Immature natural killer cell (primary cell): ENCODE measurements around the gene DBN1. TPM values are rescaled to one million over a fixed set of nuclear protein-coding genes. Genes with fewer than 3 reads are reported as not detected.
"Not testable (repeated sequence)": the region's sequence is repeated elsewhere in the genome, so short reads cannot be mapped to it uniquely, and the experiment has no call there.

ENCODE experiments used
- DNase-seq, 3 donors: peaks; one replicate each; pipeline ENCODE4 v3.0.0; 2022; ENCODE audit warnings: mixed read lengths in 1 of 3
- H3K27ac Mint-ChIP-seq, 6 donors: one replicate each; pipeline ENCODE4 v1.8.0; 2020; ENCODE audit warnings: mixed read lengths in 6 of 6, mild to moderate bottlenecking in 5 of 6, inconsistent platforms in 4 of 6, moderate library complexity in 3 of 6
- H3K27me3 Mint-ChIP-seq, 3 donors: one replicate each; pipeline ENCODE4 v1.8.0; 2020 to 2021; ENCODE audit warnings: low read depth in 3 of 3, mild to moderate bottlenecking in 3 of 3, mixed read lengths in 3 of 3, moderate library complexity in 3 of 3, inconsistent platforms in 1 of 3
- H3K36me3 Mint-ChIP-seq, 3 donors: one replicate each; pipeline ENCODE4 v1.8.0; 2020; ENCODE audit warnings: mixed read lengths in 3 of 3, inconsistent platforms in 2 of 3, mild to moderate bottlenecking in 2 of 3
- H3K4me1 Mint-ChIP-seq, 2 donors: one replicate each; pipeline ENCODE4 v1.8.0; 2020; ENCODE audit warnings: inconsistent platforms in 2 of 2, mild to moderate bottlenecking in 2 of 2, mixed read lengths in 2 of 2, moderate library complexity in 1 of 2
- H3K4me3 Mint-ChIP-seq, 5 donors: one replicate each; pipeline ENCODE4 v1.8.0; 2020; ENCODE audit warnings: mild to moderate bottlenecking in 5 of 5, mixed read lengths in 5 of 5, inconsistent platforms in 3 of 5, moderate library complexity in 3 of 5
- H3K9me3 Mint-ChIP-seq, 6 donors: one replicate each; pipeline ENCODE4 v1.8.0; 2020; ENCODE audit warnings: mild to moderate bottlenecking in 6 of 6, mixed read lengths in 6 of 6, inconsistent platforms in 4 of 6, moderate library complexity in 3 of 6
- polyA plus RNA-seq, 3 donors: library from polyadenylated mRNA; unstranded; fragments of 300-500 nt; fragmentation: Illumina TruSeq; gene quantifications; one replicate each; pipeline ENCODE4 v1.2.3, GENCODE V29; 2021

The DBN1 gene
- polyA plus RNA-seq, 3 donors from 2014 or later = 0.93 to 4.2 (median 2.8) TPM

- peaks cover 0 to 2% (median 0%) of the 10 kb centered on the region in 3 donors for H3K27me3 Mint-ChIP-seq
- H3K4me3 Mint-ChIP-seq = no peak overlapping the region
- DNase-seq = no peak
- no peak overlapping the region for H3K27ac Mint-ChIP-seq
- H3K36me3 Mint-ChIP-seq = no peaks in the 10 kb centered on the region
- no peaks in the 10 kb centered on the region for H3K9me3 Mint-ChIP-seq
- H3K4me1 Mint-ChIP-seq = peaks cover 0 to 2% of the 10 kb centered on the region in 2 donors
These were observed 18.7 kb upstream of the DBN1 start for GRCh38 chr5:177491983-177492746.

- Mint-ChIP-seq H3K4me1 (peaks cover 0 to 2% of the 10 kb centered on the region in 2 donors), H3K4me3 (no peak overlapping the region), H3K27me3 (peaks cover 0 to 2% (median 0%) of the 10 kb centered on the region in 3 donors), H3K36me3 (no peaks in the 10 kb centered on the region), H3K9me3 (no peaks in the 10 kb centered on the region), H3K27ac (no peak overlapping the region)
- no peak for DNase-seq
These were observed 18.1 kb upstream of the DBN1 start for GRCh38 chr5:177491429-177491945.

- Mint-ChIP-seq H3K36me3 (no peaks in the 10 kb centered on the region), H3K9me3 (no peaks in the 10 kb centered on the region), H3K27ac (no peak overlapping the region), H3K27me3 (peaks cover 0 to 2% (median 0%) of the 10 kb centered on the region in 3 donors), H3K4me3 (no peak overlapping the region), H3K4me1 (peaks cover 0 to 2% of the 10 kb centered on the region in 2 donors)
- DNase-seq = no peak
These were observed 17.6 kb upstream of the DBN1 start for GRCh38 chr5:177490992-177491391.

DNA sequence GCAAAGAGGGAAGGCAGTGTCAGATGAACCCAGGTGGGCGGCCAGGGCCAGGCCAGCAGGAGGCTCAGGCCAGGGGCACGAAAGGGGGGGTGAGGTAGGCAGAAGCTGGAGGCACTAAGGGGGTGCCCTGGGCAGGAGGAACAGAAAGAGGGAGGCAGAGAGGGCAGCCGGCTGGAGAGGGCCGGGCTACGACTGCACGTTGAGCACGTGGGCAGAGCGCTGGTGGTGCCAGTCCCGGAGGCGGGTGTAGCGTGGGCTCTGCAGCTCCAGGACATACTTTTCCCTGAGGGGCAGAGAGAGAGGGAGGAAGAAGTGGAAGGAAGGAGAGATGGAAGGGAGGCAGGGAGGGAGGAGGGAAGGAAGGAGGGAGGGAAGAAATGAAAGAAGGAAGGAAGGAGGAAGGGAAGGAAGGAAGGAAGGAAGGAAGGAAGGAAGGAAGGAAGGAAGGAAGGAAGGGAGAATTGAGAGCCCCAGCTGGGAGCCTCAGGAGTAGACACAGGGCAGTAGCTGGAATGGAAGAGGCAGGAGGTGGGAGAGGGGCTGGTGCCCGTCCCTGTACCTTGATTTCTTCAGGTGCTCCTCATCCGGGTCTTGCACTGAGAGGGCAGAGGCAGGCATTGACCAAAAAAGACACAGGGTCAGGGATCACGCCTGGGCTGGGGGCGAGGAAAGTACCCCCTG is 17.0 kb upstream of the DBN1 start:
- Mint-ChIP-seq H3K27me3 (no peaks in the 10 kb centered on the region), H3K27ac (no peak overlapping the region), H3K9me3 (no peaks in the 10 kb centered on the region), H3K4me3 (no peak overlapping the region), H3K36me3 (no peaks in the 10 kb centered on the region), H3K4me1 (peaks cover 0 to 2% of the 10 kb centered on the region in 2 donors)
- DNase-seq = no peak

- no peak overlapping the region for H3K27ac Mint-ChIP-seq
- H3K4me1 Mint-ChIP-seq = peaks cover 0 to 2% of the 10 kb centered on the region in 2 donors
- no peak overlapping the region for H3K4me3 Mint-ChIP-seq
- no peak for DNase-seq
- H3K9me3 Mint-ChIP-seq = no peaks in the 10 kb centered on the region
- peaks cover 0 to 4% (median 0%) of the 10 kb centered on the region in 3 donors for H3K27me3 Mint-ChIP-seq
- H3K36me3 Mint-ChIP-seq = peaks cover 0 to 3% (median 0%) of the 10 kb centered on the region in 3 donors
These were observed 15.8 kb upstream of the DBN1 start for GRCh38 chr5:177489119-177489716.

DNA sequence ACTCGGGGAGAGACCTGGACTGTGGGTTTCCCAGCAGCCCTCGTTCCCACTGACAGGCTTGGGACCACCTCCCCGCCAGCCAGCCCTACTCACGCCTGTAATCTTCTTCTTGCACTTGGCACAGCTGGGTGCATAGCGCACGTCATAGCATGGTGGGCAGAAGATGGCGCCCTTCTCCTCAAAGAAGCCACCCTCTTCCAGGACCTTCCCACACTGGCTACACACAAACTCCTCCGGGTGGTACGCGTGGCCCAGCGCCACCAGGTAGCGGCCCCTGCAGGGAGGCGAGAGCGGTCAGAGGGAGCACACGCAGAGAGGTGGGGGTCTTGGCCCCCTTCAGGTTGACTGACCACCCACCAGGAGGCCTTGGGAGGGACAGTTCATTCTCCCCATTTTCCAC is 14.5 kb upstream of the DBN1 start:
- Mint-ChIP-seq H3K9me3 (no peaks in the 10 kb centered on the region), H3K36me3 (peaks cover 0 to 3% (median 0%) of the 10 kb centered on the region in 3 donors), H3K27ac (no peak overlapping the region)

DNA sequence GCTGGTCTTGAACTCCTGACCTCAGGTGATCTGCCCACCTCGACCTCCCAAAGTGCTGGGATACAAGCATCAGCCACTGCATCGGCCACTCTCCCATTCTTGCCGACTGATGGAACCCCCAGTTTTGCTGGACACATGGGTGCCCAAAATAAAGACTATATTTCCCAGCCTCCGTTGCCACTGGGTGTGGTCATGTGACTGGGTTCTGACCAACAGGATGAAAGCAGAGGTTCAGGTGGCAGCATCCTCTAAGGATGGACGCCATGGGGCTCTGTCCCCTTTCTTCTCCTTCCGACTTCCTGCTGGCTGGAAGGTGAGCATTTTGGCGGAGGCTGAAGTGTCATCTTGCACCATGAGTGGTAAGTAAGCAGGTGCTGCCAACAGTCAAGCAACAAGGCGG is 13.7 kb upstream of the DBN1 start:
- H3K9me3 Mint-ChIP-seq = no peaks in the 10 kb centered on the region
- no peaks in the 10 kb centered on the region for H3K4me1 Mint-ChIP-seq
- peaks cover 0 to 3% (median 0%) of the 10 kb centered on the region in 3 donors for H3K36me3 Mint-ChIP-seq
- H3K27ac Mint-ChIP-seq = no peak overlapping the region
- DNase-seq = no peak
- peaks cover 0 to 6% (median 0%) of the 10 kb centered on the region in 3 donors for H3K27me3 Mint-ChIP-seq
- no peak overlapping the region for H3K4me3 Mint-ChIP-seq

More for the DNA sequence above, 14.5 kb upstream of the DBN1 start:
- Mint-ChIP-seq H3K27me3 (peaks cover 0 to 6% (median 0%) of the 10 kb centered on the region in 3 donors), H3K4me3 (no peak overlapping the region), H3K4me1 (no peaks in the 10 kb centered on the region)
- no peak for DNase-seq

DNA sequence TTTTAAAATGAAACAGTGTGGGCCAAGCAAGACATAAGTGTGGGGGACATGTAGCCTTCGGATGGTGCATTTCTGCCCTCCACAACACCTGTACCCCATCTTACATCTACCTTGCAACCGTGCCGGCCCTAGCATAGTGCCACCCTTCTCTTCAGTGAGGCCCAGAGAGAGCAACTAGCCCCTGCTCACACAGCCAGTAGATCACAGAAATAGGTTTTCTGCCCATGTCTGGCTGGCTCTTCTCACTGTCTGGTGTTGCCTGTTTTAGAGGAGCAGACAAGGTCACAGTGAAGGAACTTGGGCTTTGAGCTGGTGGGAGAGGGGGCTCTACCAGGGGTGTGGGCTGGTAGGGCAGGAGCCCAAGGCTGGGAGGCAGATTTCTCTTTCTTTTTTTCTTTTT is 12.8 kb upstream of the DBN1 start:
- Mint-ChIP-seq H3K27ac (no peak overlapping the region), H3K27me3 (peaks cover 0 to 6% (median 0%) of the 10 kb centered on the region in 3 donors), H3K9me3 (no peaks in the 10 kb centered on the region)

DNA sequence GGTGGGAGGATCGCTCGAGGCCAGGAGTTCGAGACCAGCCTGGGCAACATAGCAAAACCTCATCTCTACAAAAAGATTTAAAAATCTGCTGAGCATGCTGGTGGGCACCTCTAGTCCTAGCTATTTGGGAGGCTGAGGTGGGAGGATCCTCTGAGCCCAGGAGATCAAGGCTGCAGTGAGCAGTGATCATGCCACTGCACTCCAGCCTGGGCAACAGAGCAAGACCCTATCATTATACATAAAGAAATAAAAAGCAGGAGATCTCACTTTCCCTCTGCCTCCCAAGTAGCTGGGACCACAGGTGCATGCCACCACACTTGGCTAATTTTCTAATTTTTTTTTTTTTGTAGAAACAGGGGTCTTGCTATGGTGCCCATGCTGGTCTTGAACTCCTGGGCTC is 12.3 kb upstream of the DBN1 start:
- not testable (repeated sequence) for H3K4me1 Mint-ChIP-seq, H3K9me3 Mint-ChIP-seq, H3K4me3 Mint-ChIP-seq, DNase-seq, H3K36me3 Mint-ChIP-seq, H3K27me3 Mint-ChIP-seq, H3K27ac Mint-ChIP-seq

More for the DNA sequence above, 12.8 kb upstream of the DBN1 start:
- Mint-ChIP-seq H3K36me3 (peaks cover 0 to 3% (median 0%) of the 10 kb centered on the region in 3 donors), H3K4me1 (no peaks in the 10 kb centered on the region), H3K4me3 (no peak overlapping the region)
- DNase-seq = no peak

DNA sequence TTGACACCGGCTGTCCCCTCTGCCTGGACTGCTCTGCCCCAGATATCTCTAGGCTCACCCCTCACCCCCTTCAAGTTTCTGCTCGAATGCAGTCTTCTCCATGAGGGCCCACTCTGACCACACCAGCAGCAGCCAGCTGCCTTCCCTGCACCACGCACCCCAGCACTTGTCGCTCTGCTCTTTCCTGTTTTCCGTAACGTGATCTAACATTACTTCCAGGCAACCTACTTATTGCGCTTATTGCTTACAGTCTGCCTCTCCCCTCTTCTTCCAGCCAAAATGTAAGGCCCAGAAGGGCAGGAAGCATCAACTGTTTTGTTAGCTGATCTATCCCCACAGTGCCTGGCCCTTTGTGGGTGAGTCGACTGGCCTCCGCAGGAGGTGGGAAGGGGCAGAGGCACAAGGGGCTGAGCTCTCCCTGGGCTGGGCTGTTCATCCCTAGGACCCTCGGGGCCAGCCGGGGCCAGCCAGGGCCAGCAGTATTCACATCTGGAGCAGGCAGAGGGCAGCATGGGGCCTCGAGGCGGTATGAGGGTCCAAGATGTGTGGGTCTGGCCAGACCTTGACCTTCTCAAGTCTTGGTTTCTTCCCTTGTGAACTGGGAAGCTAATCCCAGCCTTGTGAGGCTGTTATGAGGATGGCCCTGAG is 11.6 kb upstream of the DBN1 start:
- Mint-ChIP-seq H3K9me3 (no peaks in the 10 kb centered on the region), H3K4me3 (no peak overlapping the region), H3K36me3 (peaks cover 0 to 3% (median 0%) of the 10 kb centered on the region in 3 donors), H3K27ac (no peak overlapping the region), H3K27me3 (peaks cover 0 to 6% (median 0%) of the 10 kb centered on the region in 3 donors), H3K4me1 (peaks cover 2 to 3% of the 10 kb centered on the region in 2 donors)
- no peak for DNase-seq

- Mint-ChIP-seq H3K9me3 (no peaks in the 10 kb centered on the region), H3K36me3 (peaks cover 0 to 3% (median 0%) of the 10 kb centered on the region in 3 donors), H3K4me3 (no peak overlapping the region), H3K4me1 (peaks cover 10 to 11% of the 10 kb centered on the region in 2 donors), H3K27ac (no peak overlapping the region), H3K27me3 (peaks cover 0 to 6% (median 0%) of the 10 kb centered on the region in 3 donors)
- no peak for DNase-seq
These were observed 10.8 kb upstream of the DBN1 start for GRCh38 chr5:177483994-177484901.

DNA sequence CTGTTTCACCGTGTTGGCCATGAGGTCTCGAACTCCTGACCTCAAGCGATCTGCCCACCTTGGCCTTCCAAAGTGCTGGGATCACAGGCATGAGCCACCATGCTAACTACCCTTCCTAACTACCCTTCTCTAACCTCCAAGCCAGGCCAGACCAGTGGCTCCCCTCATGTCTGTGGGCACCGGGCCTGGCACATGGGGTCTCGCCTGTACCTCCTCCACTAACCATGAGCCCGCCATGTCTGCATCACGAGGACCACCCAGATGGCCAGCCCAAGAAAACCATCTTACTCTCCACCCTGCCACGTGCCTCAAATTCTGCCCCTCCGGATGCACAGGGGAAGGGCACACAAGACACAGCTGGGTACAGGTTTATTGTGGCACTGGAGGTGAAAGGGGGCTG is 9.6 kb upstream of the DBN1 start:
- no peak overlapping the region for H3K27ac Mint-ChIP-seq
- no peak overlapping the region for H3K4me3 Mint-ChIP-seq
- H3K27me3 Mint-ChIP-seq = peaks cover 0 to 12% (median 0%) of the 10 kb centered on the region in 3 donors

More for the DNA sequence above, 9.6 kb upstream of the DBN1 start:
- Mint-ChIP-seq H3K9me3 (no peaks in the 10 kb centered on the region), H3K4me1 (peaks cover 18 to 21% of the 10 kb centered on the region in 2 donors), H3K36me3 (peaks cover 0 to 3% (median 0%) of the 10 kb centered on the region in 3 donors)
- DNase-seq = no peak
